Body of pancreas (tissue), 4 donors: Measurements from ENCODE around the gene SLC25A51. TPM values are rescaled to one million over a fixed set of nuclear protein-coding genes. Genes with fewer than 3 reads are reported as not detected.

Experiments
- ATAC-seq: fragments of 150-250 bp; one replicate; pipeline ENCODE4 v1.9.1; 2016
- DNase-seq, 4 donors: peaks; one replicate each; pipeline ENCODE4 v3.0.0-alpha.2; 2019
- H3K27ac ChIP-seq, 4 donors: fragments of 200-600 bp; sonication (generic); 1 replicate in 3 of 4; 2 replicates in 1 of 4; pipeline versions ENCODE4 v1.5.1 to v1.6.1; 2016 to 2019; ENCODE audit warnings: mild to moderate bottlenecking in 1 of 4, mixed read lengths in 1 of 4, moderate library complexity in 1 of 4
- H3K27me3 ChIP-seq, 2 donors: fragments of 200-600 bp; sonication (generic); one replicate each; pipeline ENCODE4 v1.6.0; 2016; ENCODE audit warnings: mild to moderate bottlenecking in 1 of 2
- H3K36me3 ChIP-seq, 2 donors: fragments of 200-600 bp; sonication (generic); replicated peaks in 1 of 2; 2 replicates each; pipeline ENCODE4 v1.5.1; 2016; ENCODE audit warnings: low read depth in 2 of 2; ENCODE audit not compliant: insufficient read depth in 1 of 2
- H3K4me1 ChIP-seq: fragments of 200-600 bp; sonication (generic); one replicate; pipeline ENCODE4 v1.6.0; 2016
- H3K4me3 ChIP-seq, 2 donors: fragments of 200-600 bp; sonication (generic); 1 replicate in 1 of 2; 2 replicates in 1 of 2; pipeline ENCODE4 v1.5.1; 2016 to 2019
- H3K9me3 ChIP-seq, 3 donors: fragments of 200-600 bp; sonication (generic); 1 replicate in 2 of 3; 2 replicates in 1 of 3; pipeline ENCODE4 v1.5.1; 2016
- CTCF ChIP-seq, 7 experiments: fragments of 450-650 bp in 4 of 7; fragments of 200-600 bp in 3 of 7; sonication (generic) in 3 of 7; IDR thresholded peaks; one replicate each; pipeline ENCODE4 v1.5.1; 2016 to 2019; ENCODE audit warnings: antibody characterized with exemption in 7 of 7
- POLR2A ChIP-seq, 3 donors: fragments of 450-650 bp; IDR thresholded peaks; one replicate each; pipeline ENCODE4 v1.6.1; 2016; ENCODE audit warnings: antibody characterized with exemption in 3 of 3, mild to moderate bottlenecking in 2 of 3
- WGBS, 2 donors: methylation state at CpG; one replicate each; pipeline ENCODE4 v1.1.5; 2017; 5-methylcytosine and 5-hydroxymethylcytosine counted together
- intact Hi-C: fragments of 100-400 bp; cut with DNase I; formaldehyde crosslinking; loops from one replicate; pipeline ENCODE4 v1.15.1; 2023
- total RNA-seq, 2 donors: library from RNA; depleted of rRNA; stranded (reverse); fragments of >200 nt; gene quantifications; one replicate each; pipeline ENCODE4 v1.1.0, GENCODE V29; 2016

SLC25A51 gene
- total RNA-seq, 2 donors from 2014 or later, result 17.1 to 18.1 TPM

DNA sequence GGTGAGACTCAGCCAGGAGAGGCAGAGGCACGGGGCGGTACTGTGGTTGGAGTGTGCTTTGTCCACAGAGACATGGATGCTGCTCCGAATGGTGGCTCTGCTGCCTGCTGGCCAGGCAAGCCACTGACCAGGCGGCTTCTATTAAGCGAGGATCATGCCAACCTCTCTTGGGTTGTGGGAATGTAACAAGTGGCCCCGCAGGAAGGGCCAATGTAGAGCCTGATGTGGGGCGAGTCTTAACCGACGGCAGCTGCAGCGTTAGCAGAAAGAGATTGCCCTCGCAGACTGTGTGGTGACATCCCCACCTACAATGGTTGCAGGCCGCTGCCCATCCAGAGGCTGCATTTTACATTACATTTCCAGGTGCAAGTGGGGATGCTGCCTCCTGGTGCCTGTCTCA, 46.6 kb upstream of the SLC25A51 start:
- 47 to 64% methylated on average over 12 of the region's 12 CpGs for WGBS, 2 donors
- intact Hi-C loops, result no loop called here
- H3K27ac ChIP-seq, result peak overlapping the region in 2 of 4 donors; percentile 60 to 71

DNA sequence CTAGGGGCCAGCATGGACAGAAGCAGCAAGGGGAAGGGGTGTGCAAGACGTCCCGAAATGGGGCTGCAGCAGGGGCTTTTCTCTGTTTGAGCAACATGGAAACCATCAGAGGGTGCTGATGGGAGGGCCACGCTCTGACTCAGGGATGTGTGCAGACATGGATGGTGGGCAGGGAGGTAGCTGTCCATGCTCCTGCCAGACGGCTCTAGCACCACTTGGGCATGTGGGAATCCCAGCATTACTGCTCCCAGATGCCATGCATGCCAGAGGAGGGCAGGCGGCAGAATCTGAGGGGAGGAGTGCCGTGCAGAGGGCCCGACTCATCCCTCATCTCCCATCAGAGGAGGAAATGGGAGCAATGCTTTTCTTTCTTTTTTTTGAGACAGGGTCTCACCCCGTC, 45.6 kb upstream of the SLC25A51 start:
- no peak for ATAC-seq
- WGBS, 2 donors, result 87 to 89% methylated on average over 8 of the region's 8 CpGs
- Histone ChIP-seq H3K9me3 (no peaks in the 10 kb centered on the region), H3K27ac (no peak overlapping the region), H3K4me3 (no peak overlapping the region), H3K27me3 (no peaks in the 10 kb centered on the region), H3K4me1 (peaks cover 39% of the 10 kb centered on the region), H3K36me3 (peaks cover 0 to 10% of the 10 kb centered on the region in 2 donors)
- intact Hi-C loops, result loop anchor here (5.0 kb wide), 2 partner anchors 37 to 43 kb away; no protein-coding TSS in a partner anchor
- no peak for DNase-seq
- TF ChIP-seq CTCF (IDR thresholded peaks at IDR 0.05) (no peak), POLR2A (IDR thresholded peaks at IDR 0.05) (no peak)

More for the DNA sequence above, 46.6 kb upstream of the SLC25A51 start:
- H3K36me3 ChIP-seq, result peaks cover 0 to 9% of the 10 kb centered on the region in 2 donors
- no peak for ATAC-seq
- TF ChIP-seq POLR2A (IDR thresholded peaks at IDR 0.05) (no peak), CTCF (IDR thresholded peaks at IDR 0.05) (peak in 1 of 7 experiments; percentile 3)
- H3K4me1 ChIP-seq, result peaks cover 32% of the 10 kb centered on the region
- no peaks in the 10 kb centered on the region for H3K9me3 ChIP-seq
- no peak overlapping the region for H3K4me3 ChIP-seq
- no peaks in the 10 kb centered on the region for H3K27me3 ChIP-seq
- DNase-seq, result peak in 3 of 4 donors; percentile 30 to 51 (median 41)

- Histone ChIP-seq H3K27me3 (no peaks in the 10 kb centered on the region), H3K36me3 (peaks cover 0 to 10% of the 10 kb centered on the region in 2 donors), H3K9me3 (no peaks in the 10 kb centered on the region), H3K4me1 (peaks cover 39% of the 10 kb centered on the region), H3K27ac (no peak overlapping the region), H3K4me3 (no peak overlapping the region)
- WGBS, 2 donors, result 87 to 91% methylated on average over 20 of the region's 20 CpGs
- ATAC-seq (no peak), DNase-seq (no peak)
- intact Hi-C loops, result loop anchor here (5.0 kb wide), 2 partner anchors 36 to 44 kb away; no protein-coding TSS in a partner anchor
- TF ChIP-seq CTCF (IDR thresholded peaks at IDR 0.05) (no peak), POLR2A (IDR thresholded peaks at IDR 0.05) (no peak)
Observed at GRCh38 chr9:37948417-37948980, 44.6 kb upstream of the SLC25A51 start.

DNA sequence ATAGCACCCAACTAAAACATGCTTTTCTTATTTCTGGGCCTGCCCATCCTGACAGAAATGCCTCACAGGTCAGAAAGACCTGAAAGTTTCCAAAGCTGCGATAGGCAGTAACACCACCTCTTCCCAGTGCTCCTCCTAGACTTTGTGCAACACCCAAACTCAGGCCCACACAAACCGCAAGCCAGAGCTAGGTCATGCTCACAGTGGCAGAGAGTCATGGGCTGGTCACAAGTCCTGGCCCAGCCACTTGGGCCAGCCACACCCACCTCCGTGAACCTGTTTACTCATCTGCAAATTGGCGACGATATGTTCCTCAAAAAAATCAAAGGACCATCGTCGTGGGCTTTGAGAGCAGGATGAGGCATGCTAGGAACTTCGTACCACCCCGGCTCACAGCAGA, 44.0 kb upstream of the SLC25A51 start:
- H3K27ac ChIP-seq, result no peak overlapping the region
- intact Hi-C loops, result loop anchor here (5.0 kb wide), 2 partner anchors 36 to 44 kb away; no protein-coding TSS in a partner anchor
- H3K4me3 ChIP-seq, result no peak overlapping the region
- DNase-seq (no peak), ATAC-seq (no peak)
- H3K9me3 ChIP-seq, result no peaks in the 10 kb centered on the region
- H3K36me3 ChIP-seq, result peaks cover 0 to 10% of the 10 kb centered on the region in 2 donors
- TF ChIP-seq POLR2A (IDR thresholded peaks at IDR 0.05), result no peak
- no peak for TF ChIP-seq CTCF (IDR thresholded peaks at IDR 0.05)
- H3K27me3 ChIP-seq, result no peaks in the 10 kb centered on the region
- 84 to 93% methylated on average over 9 of the region's 9 CpGs for WGBS, 2 donors
- peaks cover 43% of the 10 kb centered on the region for H3K4me1 ChIP-seq

DNA sequence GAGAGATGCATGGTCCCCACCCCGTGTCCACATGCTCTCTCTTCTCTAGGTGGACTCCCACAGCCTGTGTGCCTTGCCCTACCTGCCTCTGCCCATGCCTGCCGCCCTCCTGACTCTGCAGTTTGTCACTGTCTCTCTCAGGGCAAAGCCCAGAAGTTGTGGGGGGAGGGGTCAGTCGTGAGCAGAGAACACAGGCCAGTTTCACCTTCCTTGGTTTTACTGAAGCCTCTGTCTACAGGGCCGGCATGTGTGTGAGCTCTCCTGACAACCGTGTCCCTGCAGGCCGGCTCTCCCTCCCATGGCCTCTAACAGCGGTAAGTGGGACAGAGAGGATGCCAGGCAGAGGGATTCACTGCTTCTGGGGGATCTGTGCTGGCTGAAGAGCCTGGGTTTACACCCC, 43.5 kb upstream of the SLC25A51 start:
- peaks cover 0 to 10% of the 10 kb centered on the region in 2 donors for H3K36me3 ChIP-seq
- no peaks in the 10 kb centered on the region for H3K27me3 ChIP-seq
- H3K9me3 ChIP-seq, result no peaks in the 10 kb centered on the region
- no peak overlapping the region for H3K27ac ChIP-seq
- 83 to 86% methylated on average over 4 to 7 of the region's 7 CpGs for WGBS, 2 donors
- DNase-seq (no peak), ATAC-seq (no peak)
- peaks cover 45% of the 10 kb centered on the region for H3K4me1 ChIP-seq
- TF ChIP-seq CTCF (IDR thresholded peaks at IDR 0.05) (no peak), POLR2A (IDR thresholded peaks at IDR 0.05) (no peak)
- intact Hi-C loops, result loop anchor here (5.0 kb wide), 2 partner anchors 35 to 45 kb away; no protein-coding TSS in a partner anchor
- H3K4me3 ChIP-seq, result no peak overlapping the region
